ENCODE results near the gene STIM1. TPM values are rescaled to one million over a fixed set of nuclear protein-coding genes. Genes with fewer than 3 reads are reported as not detected.

STIM1 gene
- total RNA-seq, 1 experiment from 2014 or later: 55.1 TPM

DNA sequence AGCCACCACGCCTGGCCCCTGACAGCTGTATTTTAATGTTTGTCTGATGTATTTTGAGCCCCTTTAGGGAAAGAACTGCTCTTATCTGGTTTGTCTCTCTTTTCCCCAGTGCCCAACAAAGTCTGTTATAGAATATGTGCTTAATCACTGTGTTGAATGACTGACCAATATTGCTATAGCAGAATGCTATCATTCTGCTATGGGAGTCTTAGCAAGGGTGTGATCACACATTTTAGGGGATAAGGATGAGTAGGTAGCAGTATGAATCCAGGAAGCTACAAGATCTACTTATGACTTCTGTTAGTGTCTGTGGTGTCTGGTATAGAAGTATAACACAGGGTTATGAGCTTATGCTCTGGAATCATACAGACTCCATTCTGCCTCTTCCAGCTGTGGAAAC lies 121.6 kb downstream of the STIM1 start:
- no TSS peak for BruUV-seq (replicated peaks)
- no peaks in the 10 kb centered on the region for H3K27me3 ChIP-seq (replicated peaks; ENCODE audit: control insufficient read depth, insufficient read depth, low read length)
- TF ChIP-seq, protein P1, sequence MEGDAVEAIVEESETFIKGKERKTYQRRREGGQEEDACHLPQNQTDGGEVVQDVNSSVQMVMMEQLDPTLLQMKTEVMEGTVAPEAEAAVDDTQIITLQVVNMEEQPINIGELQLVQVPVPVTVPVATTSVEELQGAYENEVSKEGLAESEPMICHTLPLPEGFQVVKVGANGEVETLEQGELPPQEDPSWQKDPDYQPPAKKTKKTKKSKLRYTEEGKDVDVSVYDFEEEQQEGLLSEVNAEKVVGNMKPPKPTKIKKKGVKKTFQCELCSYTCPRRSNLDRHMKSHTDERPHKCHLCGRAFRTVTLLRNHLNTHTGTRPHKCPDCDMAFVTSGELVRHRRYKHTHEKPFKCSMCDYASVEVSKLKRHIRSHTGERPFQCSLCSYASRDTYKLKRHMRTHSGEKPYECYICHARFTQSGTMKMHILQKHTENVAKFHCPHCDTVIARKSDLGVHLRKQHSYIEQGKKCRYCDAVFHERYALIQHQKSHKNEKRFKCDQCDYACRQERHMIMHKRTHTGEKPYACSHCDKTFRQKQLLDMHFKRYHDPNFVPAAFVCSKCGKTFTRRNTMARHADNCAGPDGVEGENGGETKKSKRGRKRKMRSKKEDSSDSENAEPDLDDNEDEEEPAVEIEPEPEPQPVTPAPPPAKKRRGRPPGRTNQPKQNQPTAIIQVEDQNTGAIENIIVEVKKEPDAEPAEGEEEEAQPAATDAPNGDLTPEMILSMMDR (IDR thresholded peaks at IDR 0.05; ENCODE audit: insufficient read depth in 1 of 2, low read depth in 1 of 2, low read length in 1 of 2, severe bottlenecking in 1 of 2, unreplicated experiment in 1 of 2): no peak
- no peaks in the 10 kb centered on the region for H3K9me3 Mint-ChIP-seq (ENCODE audit: unreplicated experiment)
- H3K4me1 ChIP-seq: peaks cover 3% of the 10 kb centered on the region; the same call in 1 of the 2 replicates
- no peaks in the 10 kb centered on the region for H3K27me3 Mint-ChIP-seq (ENCODE audit: insufficient read depth, unreplicated experiment)
- ChIA-PET POLR2A (no interaction called here), CTCF (no interaction called here)
- no peaks in the 10 kb centered on the region for H3K36me3 Mint-ChIP-seq (ENCODE audit: insufficient read depth, unreplicated experiment)
- intact Hi-C loops (cut with micrococcal nuclease; ENCODE audit: unreplicated experiment): no loop called here
- no peak overlapping the region for H3K27ac Mint-ChIP-seq (ENCODE audit: unreplicated experiment)
- no peak overlapping the region for H3K4me3 Mint-ChIP-seq (ENCODE audit: unreplicated experiment)
- no peaks in the 10 kb centered on the region for H3K4me1 Mint-ChIP-seq (ENCODE audit: low read depth, unreplicated experiment)
- H3K9me3 ChIP-seq: no peaks in the 10 kb centered on the region
- no peak for DNase-seq
- H3K36me3 ChIP-seq (ENCODE audit: control insufficient read depth, insufficient read depth, low read length): no peaks in the 10 kb centered on the region
- H3K4me3 ChIP-seq (ENCODE audit: low read depth, low read length): no peak overlapping the region

GRCh38 chr11:3981084-3981633 lies 125.7 kb downstream of the STIM1 start:
- no peaks in the 10 kb centered on the region for H3K9me3 Mint-ChIP-seq (ENCODE audit: unreplicated experiment)
- no peak for DNase-seq
- Histone ChIP-seq H3K27me3 (replicated peaks; ENCODE audit: control insufficient read depth, insufficient read depth, low read length) (no peaks in the 10 kb centered on the region), H3K4me3 (ENCODE audit: low read depth, low read length) (no peak overlapping the region), H3K9me3 (no peaks in the 10 kb centered on the region), H3K36me3 (ENCODE audit: control insufficient read depth, insufficient read depth, low read length) (no peaks in the 10 kb centered on the region), H3K4me1 (no peaks in the 10 kb centered on the region)
- no peak overlapping the region for H3K4me3 Mint-ChIP-seq (ENCODE audit: unreplicated experiment)
- ChIA-PET CTCF (no interaction called here), POLR2A (no interaction called here)
- intact Hi-C loops (cut with micrococcal nuclease; ENCODE audit: unreplicated experiment): no loop called here
- H3K27ac Mint-ChIP-seq (ENCODE audit: unreplicated experiment): no peak overlapping the region
- H3K36me3 Mint-ChIP-seq (ENCODE audit: insufficient read depth, unreplicated experiment): no peaks in the 10 kb centered on the region
- H3K27me3 Mint-ChIP-seq (ENCODE audit: insufficient read depth, unreplicated experiment): no peaks in the 10 kb centered on the region
- TF ChIP-seq, protein P1 (IDR thresholded peaks at IDR 0.05; ENCODE audit: insufficient read depth in 1 of 2, low read depth in 1 of 2, low read length in 1 of 2, severe bottlenecking in 1 of 2, unreplicated experiment in 1 of 2): no peak
- no TSS peak for BruUV-seq (replicated peaks)
- H3K4me1 Mint-ChIP-seq (ENCODE audit: low read depth, unreplicated experiment): no peaks in the 10 kb centered on the region

GRCh38 chr11:3982431-3982830 lies 127.0 kb downstream of the STIM1 start:
- ChIA-PET CTCF (no interaction called here), POLR2A (no interaction called here)
- Mint-ChIP-seq H3K27ac (ENCODE audit: unreplicated experiment) (no peak overlapping the region), H3K9me3 (ENCODE audit: unreplicated experiment) (no peaks in the 10 kb centered on the region), H3K4me1 (ENCODE audit: low read depth, unreplicated experiment) (no peaks in the 10 kb centered on the region), H3K36me3 (ENCODE audit: insufficient read depth, unreplicated experiment) (no peaks in the 10 kb centered on the region), H3K27me3 (ENCODE audit: insufficient read depth, unreplicated experiment) (no peaks in the 10 kb centered on the region), H3K4me3 (ENCODE audit: unreplicated experiment) (no peak overlapping the region)
- DNase-seq: no peak
- no peaks in the 10 kb centered on the region for H3K27me3 ChIP-seq (replicated peaks; ENCODE audit: control insufficient read depth, insufficient read depth, low read length)
- BruUV-seq (replicated peaks): no TSS peak
- no peaks in the 10 kb centered on the region for H3K9me3 ChIP-seq
- TF ChIP-seq, protein P1 (IDR thresholded peaks at IDR 0.05; ENCODE audit: insufficient read depth in 1 of 2, low read depth in 1 of 2, low read length in 1 of 2, severe bottlenecking in 1 of 2, unreplicated experiment in 1 of 2): no peak
- no peaks in the 10 kb centered on the region for H3K36me3 ChIP-seq (ENCODE audit: control insufficient read depth, insufficient read depth, low read length)
- no peaks in the 10 kb centered on the region for H3K4me1 ChIP-seq
- no peak overlapping the region for H3K4me3 ChIP-seq (ENCODE audit: low read depth, low read length)
- intact Hi-C loops (cut with micrococcal nuclease; ENCODE audit: unreplicated experiment): no loop called here

Measured in Caco-2 (cell line).